Measurements from ENCODE around the gene MYEF2. TPM values are rescaled to one million over a fixed set of nuclear protein-coding genes. Genes with fewer than 3 reads are reported as not detected.

Gene MYEF2
- total RNA-seq, 1 donor from 2014 or later = 22.6 TPM

DNA sequence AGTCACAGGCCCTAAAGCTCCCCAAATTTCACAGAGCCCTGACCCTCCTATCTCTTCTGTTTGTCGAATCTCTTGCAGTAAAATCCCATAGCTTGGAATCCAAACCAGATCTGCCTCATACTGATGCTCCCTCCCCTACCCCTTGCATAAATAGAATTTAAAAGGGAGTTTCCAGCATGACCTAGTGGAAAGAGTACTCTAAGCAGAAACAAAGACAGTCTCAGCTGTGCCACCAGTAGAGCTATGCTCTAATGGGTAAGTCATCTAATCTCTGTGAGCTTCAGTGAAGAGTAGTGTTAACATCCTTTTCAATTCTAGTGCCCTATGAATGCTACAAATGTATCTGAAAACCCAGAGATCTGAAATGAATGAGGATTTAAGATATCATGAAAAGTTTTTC is 24.0 kb upstream of the MYEF2 start:
- no peaks in the 10 kb centered on the region for H3K4me1 ChIP-seq (ENCODE audit: insufficient read depth, low read length)
- FAIRE-seq = no peak
- H3K79me2 ChIP-seq (ENCODE audit: insufficient read depth, low read length) = no peaks in the 10 kb centered on the region
- H3K36me3 ChIP-seq (ENCODE audit: insufficient read depth, low read length) = no peaks in the 10 kb centered on the region
- no peak overlapping the region for H3K4me2 ChIP-seq (ENCODE audit: low read length)
- DNase-seq (ENCODE audit: low read depth) = no peak
- TF ChIP-seq, protein P1, sequence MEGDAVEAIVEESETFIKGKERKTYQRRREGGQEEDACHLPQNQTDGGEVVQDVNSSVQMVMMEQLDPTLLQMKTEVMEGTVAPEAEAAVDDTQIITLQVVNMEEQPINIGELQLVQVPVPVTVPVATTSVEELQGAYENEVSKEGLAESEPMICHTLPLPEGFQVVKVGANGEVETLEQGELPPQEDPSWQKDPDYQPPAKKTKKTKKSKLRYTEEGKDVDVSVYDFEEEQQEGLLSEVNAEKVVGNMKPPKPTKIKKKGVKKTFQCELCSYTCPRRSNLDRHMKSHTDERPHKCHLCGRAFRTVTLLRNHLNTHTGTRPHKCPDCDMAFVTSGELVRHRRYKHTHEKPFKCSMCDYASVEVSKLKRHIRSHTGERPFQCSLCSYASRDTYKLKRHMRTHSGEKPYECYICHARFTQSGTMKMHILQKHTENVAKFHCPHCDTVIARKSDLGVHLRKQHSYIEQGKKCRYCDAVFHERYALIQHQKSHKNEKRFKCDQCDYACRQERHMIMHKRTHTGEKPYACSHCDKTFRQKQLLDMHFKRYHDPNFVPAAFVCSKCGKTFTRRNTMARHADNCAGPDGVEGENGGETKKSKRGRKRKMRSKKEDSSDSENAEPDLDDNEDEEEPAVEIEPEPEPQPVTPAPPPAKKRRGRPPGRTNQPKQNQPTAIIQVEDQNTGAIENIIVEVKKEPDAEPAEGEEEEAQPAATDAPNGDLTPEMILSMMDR (IDR thresholded peaks at IDR 0.05; ENCODE audit: insufficient read depth, low read depth, low read length) = no peak
- TF ChIP-seq EZH2 (IDR thresholded peaks at IDR 0.05; ENCODE audit: insufficient read depth, low read length) = no peak
- no peak overlapping the region for H3K4me3 ChIP-seq (ENCODE audit: insufficient read depth, low read depth, low read length)
- H3K27ac ChIP-seq (ENCODE audit: low read depth, low read length) = no peak overlapping the region
- Mint-ChIP-seq H3K36me3 (ENCODE audit: low read depth, unreplicated experiment) (no peaks in the 10 kb centered on the region), H3K9me3 (ENCODE audit: unreplicated experiment) (no peaks in the 10 kb centered on the region), H3K4me1 (ENCODE audit: low read depth, unreplicated experiment) (no peaks in the 10 kb centered on the region), H3K27ac (ENCODE audit: unreplicated experiment) (no peak overlapping the region), H3K4me3 (ENCODE audit: unreplicated experiment) (no peak overlapping the region), H3K27me3 (ENCODE audit: low read depth, unreplicated experiment) (peaks cover 2% of the 10 kb centered on the region)
- no peak overlapping the region for H3K9ac ChIP-seq (ENCODE audit: low read length)
- H2AFZ ChIP-seq (ENCODE audit: low read depth, low read length) = no peak overlapping the region
- H4K20me1 ChIP-seq (ENCODE audit: insufficient read depth, low read length) = no peaks in the 10 kb centered on the region
- H3K9me3 ChIP-seq (ENCODE audit: insufficient read depth, low read depth, low read length) = no peaks in the 10 kb centered on the region
- peaks cover 2% of the 10 kb centered on the region for H3K27me3 ChIP-seq (ENCODE audit: insufficient read depth, low read length)

DNA sequence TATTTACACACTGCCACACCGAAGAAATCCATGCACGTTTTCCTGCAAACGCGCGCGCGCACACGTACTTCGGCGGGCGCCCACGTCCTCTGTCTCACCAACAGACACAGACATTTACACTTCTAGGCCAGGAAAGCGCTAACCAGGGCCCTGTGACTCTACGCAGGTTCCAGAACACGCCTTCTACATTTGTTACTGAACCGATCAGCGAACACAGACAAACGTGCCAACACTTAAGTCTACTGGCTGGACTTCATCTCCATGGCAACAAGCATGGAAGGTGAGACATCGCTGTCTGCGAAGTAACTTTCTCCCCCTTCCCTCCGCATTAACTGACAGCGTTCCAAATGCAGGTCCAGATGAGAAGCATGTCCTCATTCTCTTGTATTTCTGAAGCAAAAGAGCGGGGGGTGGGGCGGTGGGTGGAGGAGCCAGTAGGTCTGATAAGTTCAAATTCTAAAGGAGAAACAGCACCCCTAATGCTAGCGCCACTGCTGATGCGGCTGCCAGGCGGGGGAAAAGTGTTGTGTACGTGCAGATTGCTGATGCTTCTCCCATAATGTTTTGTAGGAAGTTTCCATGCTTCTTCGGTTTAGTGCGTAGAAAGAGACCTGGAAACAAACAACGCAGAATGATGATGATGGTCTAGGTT is 13.6 kb upstream of the MYEF2 start, which contains the start of gene CTXN2:
Gene CTXN2, plus strand, starts transcription at position 92 of the 652 bp plus-strand sequence. CDS start 9,636 bp downstream, outside the sequence.
- DNase-seq (ENCODE audit: low read depth) = peak; percentile 11
- Histone ChIP-seq H3K9ac (ENCODE audit: low read length) (no peak within 1 kb of the TSS), H4K20me1 (ENCODE audit: insufficient read depth, low read length) (no peaks in the 10 kb centered on the region)

More for the DNA sequence above, 13.6 kb upstream of the MYEF2 start, which contains the start of gene CTXN2:
- Histone ChIP-seq H3K4me2 (ENCODE audit: low read length) (peak within 1 kb of the TSS; percentile 84), H2AFZ (ENCODE audit: low read depth, low read length) (peak within 1 kb of the TSS; percentile 47), H3K36me3 (ENCODE audit: insufficient read depth, low read length) (no peaks in the 10 kb centered on the region), H3K4me3 (ENCODE audit: insufficient read depth, low read depth, low read length) (peak within 1 kb of the TSS; percentile 45), H3K4me1 (ENCODE audit: insufficient read depth, low read length) (peaks cover 7% of the 10 kb centered on the region), H3K9me3 (ENCODE audit: insufficient read depth, low read depth, low read length) (no peaks in the 10 kb centered on the region), H3K79me2 (ENCODE audit: insufficient read depth, low read length) (no peaks in the 10 kb centered on the region), H3K27me3 (ENCODE audit: insufficient read depth, low read length) (peaks cover 4% of the 10 kb centered on the region), H3K27ac (ENCODE audit: low read depth, low read length) (no peak within 1 kb of the TSS)
- no peak for FAIRE-seq
- TF ChIP-seq, protein P1 (IDR thresholded peaks at IDR 0.05; ENCODE audit: insufficient read depth, low read depth, low read length) = no peak
- TF ChIP-seq EZH2 (IDR thresholded peaks at IDR 0.05; ENCODE audit: insufficient read depth, low read length) = no peak
- Mint-ChIP-seq H3K27ac (ENCODE audit: unreplicated experiment) (no peak within 1 kb of the TSS), H3K9me3 (ENCODE audit: unreplicated experiment) (no peaks in the 10 kb centered on the region), H3K4me1 (ENCODE audit: low read depth, unreplicated experiment) (peaks cover 3% of the 10 kb centered on the region), H3K36me3 (ENCODE audit: low read depth, unreplicated experiment) (no peaks in the 10 kb centered on the region), H3K27me3 (ENCODE audit: low read depth, unreplicated experiment) (peaks cover 25% of the 10 kb centered on the region), H3K4me3 (ENCODE audit: unreplicated experiment) (peak within 1 kb of the TSS; percentile 87)

All from astrocyte (in vitro differentiated cells and primary cell).